GM12878 (cell line): ENCODE data around the gene UBQLN4. TPM values are rescaled to one million over a fixed set of nuclear protein-coding genes. Genes with fewer than 3 reads are reported as not detected.

Experiments
- ATAC-seq: fragments of 200-7000 bp; cut with Tn5 transposase; 3 replicates; pipeline ENCODE4 v1.9.1; 2020; ENCODE audit warnings: mild to moderate bottlenecking, moderate library complexity
- BruUV-seq: library from RNA; stranded (reverse); fragments of 400-500 nt; replicated peaks from 2 replicates; lab custom pipeline; 2021; lab: Mats Ljungman, UMichigan
- CTCF ChIA-PET: fragments of 300-600 bp; sonication (Branson Sonifier 250); formaldehyde crosslinking; extraction: SDS; loops from one replicate; lab custom pipeline; 2021; ENCODE audit warnings: inconsistent platforms; lab: Yijun Ruan, JAX
- POLR2A ChIA-PET: fragments of 350-600 bp; formaldehyde crosslinking; extraction: SDS; loops from one replicate; lab custom pipeline; 2021; ENCODE audit warnings: inconsistent platforms; lab: Charles Lee
- RAD21 ChIA-PET: fragments of 300-600 bp; sonication (Branson Sonifier 250); formaldehyde crosslinking; loops from one replicate; lab custom pipeline; 2023; ENCODE audit warnings: antibody characterized with exemption; ENCODE audit not compliant: unreplicated experiment; lab: Charles Lee
- SMC1A ChIA-PET: fragments of 300-600 bp; sonication (Branson Sonifier 250); formaldehyde crosslinking; loops from one replicate; lab custom pipeline; 2023; ENCODE audit not compliant: unreplicated experiment, uncharacterized antibody; lab: Charles Lee
- DNase-seq: peaks from one replicate; pipeline ENCODE4 v3.0.0-alpha.2; 2011; ENCODE audit warnings: low read depth, low spot score
- FAIRE-seq: peaks from 3 replicates; lab custom pipeline; 2011; peaks lifted over from hg19 to GRCh38; lab: Jason Lieb, UNC
- H2AFZ ChIP-seq: 2 replicates; pipeline ENCODE4 v1.6.0; 2011; ENCODE audit warnings: low read depth, low read length, control low read depth; ENCODE audit not compliant: control insufficient read depth
- H3K27ac ChIP-seq: 2 replicates; pipeline ENCODE4 v1.5.1; 2011; ENCODE audit warnings: control low read depth; ENCODE audit not compliant: control insufficient read depth, insufficient read depth
- H3K27me3 ChIP-seq, 2 experiments: replicated peaks in 1 of 2; 2 replicates each; pipeline versions ENCODE4 v1.6.0 to v1.6.1; 2011; ENCODE audit warnings: low read length in 1 of 2; ENCODE audit not compliant: control insufficient read depth in 2 of 2, insufficient read depth in 2 of 2
- H3K36me3 ChIP-seq, 2 experiments: 2 replicates each; pipeline ENCODE4 v1.5.1; 2011; ENCODE audit warnings: low read length in 1 of 2; ENCODE audit not compliant: control insufficient read depth in 2 of 2, insufficient read depth in 2 of 2
- H3K4me1 ChIP-seq: 2 replicates; pipeline ENCODE4 v1.6.1; 2011; ENCODE audit warnings: mild to moderate bottlenecking, low read length, moderate library complexity, mixed read lengths; ENCODE audit not compliant: control insufficient read depth, insufficient read depth
- H3K4me2 ChIP-seq: 2 replicates; pipeline ENCODE4 v1.6.0; 2011; ENCODE audit warnings: control low read depth; ENCODE audit not compliant: control insufficient read depth, insufficient read depth
- H3K4me3 ChIP-seq: fragments of 200-600 bp; sonication (generic); 2 replicates; pipeline ENCODE4 v1.5.1; 2016
- H3K79me2 ChIP-seq: 2 replicates; pipeline ENCODE4 v1.6.0; 2011; ENCODE audit warnings: low read length; ENCODE audit not compliant: control insufficient read depth, insufficient read depth
- H3K9ac ChIP-seq: 2 replicates; pipeline ENCODE4 v1.8.0; 2011; ENCODE audit warnings: low read length, control low read depth, mixed read lengths; ENCODE audit not compliant: control insufficient read depth, insufficient read depth
- H3K9me3 ChIP-seq: replicated peaks from 3 replicates; pipeline ENCODE4 v1.5.1; 2011; ENCODE audit warnings: mild to moderate bottlenecking, low read length; ENCODE audit not compliant: control insufficient read depth, insufficient read depth
- H4K20me1 ChIP-seq: 2 replicates; pipeline ENCODE4 v1.6.0; 2011; ENCODE audit not compliant: control insufficient read depth, insufficient read depth
- ATF7 ChIP-seq: fragments of 450-650 bp; IDR thresholded peaks from 2 replicates; pipeline ENCODE4 v1.6.1; 2016; ENCODE audit warnings: low read depth, mild to moderate bottlenecking
- HDAC6 ChIP-seq: fragments of 200-600 bp; sonication (generic); IDR thresholded peaks from one replicate; pipeline ENCODE4 v1.8.0; 2017; ENCODE audit warnings: antibody characterized with exemption; ENCODE audit not compliant: unreplicated experiment
- RBBP5 ChIP-seq: fragments of 200-600 bp; sonication (generic); conservative IDR thresholded peaks from 2 replicates; pipeline ENCODE4 v1.6.1; 2016
- RELA ChIP-seq: fragments of 450-650 bp; IDR thresholded peaks from 2 replicates; pipeline ENCODE4 v1.8.0; 2014; ENCODE audit warnings: borderline replicate concordance; ENCODE audit not compliant: partially characterized antibody
- SMARCA5 ChIP-seq: fragments of 450-650 bp; IDR thresholded peaks from 2 replicates; pipeline ENCODE4 v1.6.1; 2017; ENCODE audit warnings: mild to moderate bottlenecking
- SRF ChIP-seq, 2 experiments: IDR thresholded peaks; 2 replicates each; pipeline ENCODE4 v1.6.1; 2011; ENCODE audit warnings: low read depth in 2 of 2, low read length in 2 of 2, mild to moderate bottlenecking in 1 of 2, moderate library complexity in 1 of 2
- whole genome bisulfite sequencing: methylation state at CpG from one replicate; pipeline ENCODE4 v1.1.6; 2016; ENCODE audit warnings: low lambda C conversion rate; ENCODE audit not compliant: insufficient replicate concordance, insufficient coverage; ENCODE audit errors: missing lambda C conversion rate; 5-methylcytosine and 5-hydroxymethylcytosine counted together
- in situ Hi-C: fragments of 300-500 bp; cut with MboI; formaldehyde crosslinking; loops from 9 replicates; pipeline ENCODE4 v1.14.3; 2018; ENCODE audit warnings: mixed read lengths
- intact Hi-C: fragments of 100-400 bp; cut with micrococcal nuclease; formaldehyde crosslinking; loops from one replicate; pipeline ENCODE4 v1.14.2; 2022; ENCODE audit not compliant: unreplicated experiment
- polyA plus RNA-seq, 11 experiments: library from polyadenylated mRNA; depleted of rRNA in 4 of 11; unstranded in 6 of 11; stranded (reverse) in 5 of 11; fragments of >200 nt; fragmentation: Nextera tagmentation in 4 of 11; fragmentation: Illumina TruSeq in 1 of 11; extraction: Ambion mirVana in 4 of 11; extraction: Trizol in 1 of 11; gene quantifications; 1 replicate in 1 of 11; 2 replicates in 10 of 11; pipeline versions ENCODE4 v1.2.1 to v1.2.3, GENCODE V29; 2011 to 2016; ENCODE audit warnings: inconsistent platforms in 2 of 11, missing spikeins in 2 of 11, low read depth in 1 of 11
- total RNA-seq, 4 experiments: library from RNA; depleted of rRNA in 3 of 4; stranded (reverse); fragments of >200 nt in 3 of 4; fragmentation: Illumina TruSeq in 1 of 4; extraction: Trizol in 1 of 4; gene quantifications; 2 replicates each; pipeline versions ENCODE4 v1.2.1 to v1.2.3, GENCODE V29; 2013 to 2021
- TF ChIP-seq, protein P1 (sequence below): IDR thresholded peaks from 2 replicates; pipeline ENCODE4 v1.6.1; 2012; ENCODE audit warnings: low read depth, low read length, improper control_type of control experiment
- TF ChIP-seq, protein P2 (sequence below): fragments of 450-650 bp; IDR thresholded peaks from 2 replicates; pipeline ENCODE4 v1.6.1; 2017; ENCODE audit warnings: mild to moderate bottlenecking, moderate library complexity
- TF ChIP-seq, protein P3 (sequence below): IDR thresholded peaks from 2 replicates; pipeline ENCODE4 v1.6.1; 2012; ENCODE audit warnings: mild to moderate bottlenecking, low read depth, low read length

UBQLN4 gene
- total and polyA plus RNA-seq, 10 of the 15 experiments (the other 5 are each of a cell fraction or from before 2014, with no cell fraction given) = 10.0 to 44.6 (median 19.7) TPM

DNA sequence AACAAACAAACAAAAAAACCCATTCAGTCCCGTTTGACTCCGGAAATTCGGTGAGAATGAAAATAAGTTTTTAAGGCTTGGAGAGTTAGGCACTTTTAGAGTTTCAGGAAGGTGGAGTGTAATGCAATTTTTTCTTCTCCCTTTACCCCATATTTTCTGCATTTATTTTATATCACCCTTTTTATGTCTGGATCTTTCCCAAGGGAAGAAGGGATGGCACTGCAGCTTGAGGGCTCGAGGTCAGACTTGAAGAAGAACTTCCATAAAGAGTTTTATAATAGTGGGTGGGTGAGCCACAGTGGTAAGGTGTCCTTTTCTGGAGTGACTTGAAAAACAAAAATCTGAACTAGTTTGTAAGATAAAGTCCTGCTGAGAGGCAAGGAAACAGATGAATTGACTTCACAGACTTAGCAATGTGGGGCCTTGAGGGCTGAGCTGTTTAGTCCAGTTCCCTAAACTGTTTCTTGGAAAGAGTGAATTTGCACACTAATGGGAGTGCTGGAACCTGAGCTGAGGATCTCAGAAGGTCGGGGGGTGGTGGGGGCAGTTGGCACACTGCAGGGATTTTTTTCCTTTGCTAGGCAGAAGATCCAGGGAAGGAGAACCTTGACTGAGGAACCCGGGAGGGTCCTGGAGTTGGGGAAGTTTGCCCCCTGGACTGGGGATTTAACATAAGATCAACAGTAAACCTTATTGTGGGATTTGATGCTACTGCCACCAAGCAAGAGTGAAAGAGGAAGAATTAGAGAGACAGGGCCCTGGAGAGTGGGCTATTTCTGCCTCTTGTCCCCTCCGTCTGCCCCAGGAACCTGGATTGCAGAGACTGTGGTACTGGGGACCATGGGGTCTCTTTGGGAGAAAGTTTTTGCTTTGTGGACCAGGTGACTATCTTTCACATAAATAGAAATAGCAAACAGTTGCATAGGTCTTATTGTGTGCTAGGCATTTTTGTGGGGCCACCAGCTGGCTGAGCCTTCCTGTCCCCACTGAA, 30.5 kb upstream of the UBQLN4 start:
- FAIRE-seq (no peak), DNase-seq (no peak), ATAC-seq (no peak)
- TF ChIP-seq, protein P1, sequence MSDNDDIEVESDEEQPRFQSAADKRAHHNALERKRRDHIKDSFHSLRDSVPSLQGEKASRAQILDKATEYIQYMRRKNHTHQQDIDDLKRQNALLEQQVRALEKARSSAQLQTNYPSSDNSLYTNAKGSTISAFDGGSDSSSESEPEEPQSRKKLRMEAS = no peak
- TF ChIP-seq RBBP5 (no peak), SRF (IDR thresholded peaks at IDR 0.05; ENCODE audit: low read depth in 2 of 2, low read length in 2 of 2) (no peak), RELA (no peak), HDAC6 (no peak), SMARCA5 (no peak), ATF7 (no peak)
- TF ChIP-seq, protein P2, sequence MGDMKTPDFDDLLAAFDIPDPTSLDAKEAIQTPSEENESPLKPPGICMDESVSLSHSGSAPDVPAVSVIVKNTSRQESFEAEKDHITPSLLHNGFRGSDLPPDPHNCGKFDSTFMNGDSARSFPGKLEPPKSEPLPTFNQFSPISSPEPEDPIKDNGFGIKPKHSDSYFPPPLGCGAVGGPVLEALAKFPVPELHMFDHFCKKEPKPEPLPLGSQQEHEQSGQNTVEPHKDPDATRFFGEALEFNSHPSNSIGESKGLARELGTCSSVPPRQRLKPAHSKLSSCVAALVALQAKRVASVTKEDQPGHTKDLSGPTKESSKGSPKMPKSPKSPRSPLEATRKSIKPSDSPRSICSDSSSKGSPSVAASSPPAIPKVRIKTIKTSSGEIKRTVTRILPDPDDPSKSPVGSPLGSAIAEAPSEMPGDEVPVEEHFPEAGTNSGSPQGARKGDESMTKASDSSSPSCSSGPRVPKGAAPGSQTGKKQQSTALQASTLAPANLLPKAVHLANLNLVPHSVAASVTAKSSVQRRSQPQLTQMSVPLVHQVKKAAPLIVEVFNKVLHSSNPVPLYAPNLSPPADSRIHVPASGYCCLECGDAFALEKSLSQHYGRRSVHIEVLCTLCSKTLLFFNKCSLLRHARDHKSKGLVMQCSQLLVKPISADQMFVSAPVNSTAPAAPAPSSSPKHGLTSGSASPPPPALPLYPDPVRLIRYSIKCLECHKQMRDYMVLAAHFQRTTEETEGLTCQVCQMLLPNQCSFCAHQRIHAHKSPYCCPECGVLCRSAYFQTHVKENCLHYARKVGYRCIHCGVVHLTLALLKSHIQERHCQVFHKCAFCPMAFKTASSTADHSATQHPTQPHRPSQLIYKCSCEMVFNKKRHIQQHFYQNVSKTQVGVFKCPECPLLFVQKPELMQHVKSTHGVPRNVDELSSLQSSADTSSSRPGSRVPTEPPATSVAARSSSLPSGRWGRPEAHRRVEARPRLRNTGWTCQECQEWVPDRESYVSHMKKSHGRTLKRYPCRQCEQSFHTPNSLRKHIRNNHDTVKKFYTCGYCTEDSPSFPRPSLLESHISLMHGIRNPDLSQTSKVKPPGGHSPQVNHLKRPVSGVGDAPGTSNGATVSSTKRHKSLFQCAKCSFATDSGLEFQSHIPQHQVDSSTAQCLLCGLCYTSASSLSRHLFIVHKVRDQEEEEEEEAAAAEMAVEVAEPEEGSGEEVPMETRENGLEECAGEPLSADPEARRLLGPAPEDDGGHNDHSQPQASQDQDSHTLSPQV = no peak
- TF ChIP-seq, protein P3, sequence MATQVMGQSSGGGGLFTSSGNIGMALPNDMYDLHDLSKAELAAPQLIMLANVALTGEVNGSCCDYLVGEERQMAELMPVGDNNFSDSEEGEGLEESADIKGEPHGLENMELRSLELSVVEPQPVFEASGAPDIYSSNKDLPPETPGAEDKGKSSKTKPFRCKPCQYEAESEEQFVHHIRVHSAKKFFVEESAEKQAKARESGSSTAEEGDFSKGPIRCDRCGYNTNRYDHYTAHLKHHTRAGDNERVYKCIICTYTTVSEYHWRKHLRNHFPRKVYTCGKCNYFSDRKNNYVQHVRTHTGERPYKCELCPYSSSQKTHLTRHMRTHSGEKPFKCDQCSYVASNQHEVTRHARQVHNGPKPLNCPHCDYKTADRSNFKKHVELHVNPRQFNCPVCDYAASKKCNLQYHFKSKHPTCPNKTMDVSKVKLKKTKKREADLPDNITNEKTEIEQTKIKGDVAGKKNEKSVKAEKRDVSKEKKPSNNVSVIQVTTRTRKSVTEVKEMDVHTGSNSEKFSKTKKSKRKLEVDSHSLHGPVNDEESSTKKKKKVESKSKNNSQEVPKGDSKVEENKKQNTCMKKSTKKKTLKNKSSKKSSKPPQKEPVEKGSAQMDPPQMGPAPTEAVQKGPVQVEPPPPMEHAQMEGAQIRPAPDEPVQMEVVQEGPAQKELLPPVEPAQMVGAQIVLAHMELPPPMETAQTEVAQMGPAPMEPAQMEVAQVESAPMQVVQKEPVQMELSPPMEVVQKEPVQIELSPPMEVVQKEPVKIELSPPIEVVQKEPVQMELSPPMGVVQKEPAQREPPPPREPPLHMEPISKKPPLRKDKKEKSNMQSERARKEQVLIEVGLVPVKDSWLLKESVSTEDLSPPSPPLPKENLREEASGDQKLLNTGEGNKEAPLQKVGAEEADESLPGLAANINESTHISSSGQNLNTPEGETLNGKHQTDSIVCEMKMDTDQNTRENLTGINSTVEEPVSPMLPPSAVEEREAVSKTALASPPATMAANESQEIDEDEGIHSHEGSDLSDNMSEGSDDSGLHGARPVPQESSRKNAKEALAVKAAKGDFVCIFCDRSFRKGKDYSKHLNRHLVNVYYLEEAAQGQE = no peak
- Histone ChIP-seq H3K27me3 (peaks cover 0 to 2% of the 10 kb centered on the region in 2 experiments; a peak in 1 of 4 replicates), H3K4me1 (no peaks in the 10 kb centered on the region), H3K4me3 (no peak overlapping the region), H4K20me1 (no peaks in the 10 kb centered on the region), H3K9me3 (no peaks in the 10 kb centered on the region), H3K36me3 (no peaks in the 10 kb centered on the region), H3K4me2 (no peak overlapping the region), H3K9ac (no peak overlapping the region), H2AFZ (no peak overlapping the region), H3K79me2 (no peaks in the 10 kb centered on the region), H3K27ac (no peak overlapping the region)
- ChIA-PET POLR2A (interaction anchor here (1.0 to 1.2 kb wide), 2 partner anchors 13 to 144 kb away, joined by 3 to 5 read pairs; no protein-coding TSS in a partner anchor), CTCF (interaction anchor here (0.6 to 3.1 kb wide), 6 partner anchors 11 to 94 kb away, joined by 3 to 13 read pairs (median 3); partner anchors contain the start of gene UBQLN4), RAD21 (interaction anchor here (1.1 to 2.0 kb wide), 4 partner anchors 10 to 141 kb away, joined by 3 to 8 read pairs (median 4); no protein-coding TSS in a partner anchor), SMC1A (interaction anchor here (0.7 to 3.4 kb wide), 3 partner anchors 13 to 45 kb away, joined by 3 to 13 read pairs (median 3); no protein-coding TSS in a partner anchor)
- intact Hi-C loops (no loop called here), in situ Hi-C loops (no loop called here)
- WGBS = 44% methylated on average over 7 of the region's 7 CpGs
- BruUV-seq = no TSS peak
